Activated B cell treated with CpG ODN at 0.5 μM for 24 hours (primary cell): Measurements from ENCODE around the gene CIAO2A. TPM values are rescaled to one million over a fixed set of nuclear protein-coding genes. Genes with fewer than 3 reads are reported as not detected.

Experiments used
- ATAC-seq: fragments of 200-7000 bp; cut with Tn5 transposase; one replicate; pipeline ENCODE4 v1.10.0; 2021; ENCODE audit warnings: low read depth, mild to moderate bottlenecking, moderate library complexity
- CTCF ChIA-PET: fragments of 350-600 bp; sonication (Branson Sonifier 250); formaldehyde crosslinking; loops from one replicate; lab custom pipeline; 2021; ENCODE audit warnings: antibody characterized with exemption; lab: Charles Lee
- POLR2A ChIA-PET: fragments of 350-600 bp; sonication (Branson Sonifier 250); formaldehyde crosslinking; loops from one replicate; lab custom pipeline; 2021; ENCODE audit warnings: antibody characterized with exemption; lab: Charles Lee
- DNase-seq: peaks from one replicate; pipeline ENCODE4 v3.0.0; 2022
- H3K27ac Mint-ChIP-seq: one replicate; pipeline ENCODE4 v1.8.0; 2020; ENCODE audit warnings: mixed read lengths
- H3K27me3 Mint-ChIP-seq: one replicate; pipeline ENCODE4 v1.8.0; 2021; ENCODE audit warnings: mixed read lengths
- H3K36me3 Mint-ChIP-seq: one replicate; pipeline ENCODE4 v1.8.0; 2021; ENCODE audit warnings: low read depth, mixed read lengths
- H3K4me1 Mint-ChIP-seq: one replicate; pipeline ENCODE4 v1.8.0; 2021; ENCODE audit warnings: mixed read lengths
- H3K4me3 Mint-ChIP-seq: one replicate; pipeline ENCODE4 v1.8.0; 2020; ENCODE audit warnings: mild to moderate bottlenecking, mixed read lengths
- H3K9me3 Mint-ChIP-seq: one replicate; pipeline ENCODE4 v1.8.0; 2020; ENCODE audit warnings: mixed read lengths
- intact Hi-C: fragments of 100-400 bp; cut with micrococcal nuclease; formaldehyde crosslinking; loops from one replicate; pipeline ENCODE4 v1.15.1; 2024
- total RNA-seq: library from RNA; stranded (reverse); gene quantifications from 2 replicates; pipeline ENCODE4 v1.2.3, GENCODE V29; 2022
- TF ChIP-seq, protein P1 (sequence below): fragments of 200-600 bp; IDR thresholded peaks from one replicate; pipeline ENCODE4 v1.8.0; 2022; ENCODE audit warnings: antibody characterized with exemption, mild to moderate bottlenecking

CIAO2A gene
- total RNA-seq, 1 donor from 2014 or later: 58.4 TPM

DNA sequence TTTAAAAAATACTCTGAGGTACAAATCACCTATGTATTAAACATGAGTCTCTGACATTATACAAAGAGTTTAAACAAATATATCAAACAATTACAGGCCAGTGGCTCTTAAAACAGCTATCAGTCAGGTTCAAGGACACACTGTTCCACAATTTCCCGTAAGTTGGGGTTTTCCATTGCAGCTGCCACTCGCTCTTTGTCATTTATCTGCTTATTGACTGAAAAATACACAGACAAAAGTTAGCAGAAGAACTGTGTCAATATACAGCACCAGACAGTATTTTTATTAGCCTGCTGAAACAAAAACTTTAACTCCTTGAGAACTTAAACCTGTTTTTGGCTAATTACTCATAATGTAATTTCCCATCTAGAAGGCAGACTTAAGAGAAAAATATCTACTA lies 20.8 kb downstream of the CIAO2A start:
- H3K27me3 Mint-ChIP-seq: no peaks in the 10 kb centered on the region
- intact Hi-C loops: no loop called here
- ChIA-PET CTCF (no interaction called here), POLR2A (no interaction called here)
- H3K36me3 Mint-ChIP-seq: peaks cover 48% of the 10 kb centered on the region
- H3K9me3 Mint-ChIP-seq: no peaks in the 10 kb centered on the region
- peaks cover 35% of the 10 kb centered on the region for H3K4me1 Mint-ChIP-seq
- peak overlapping the region; percentile 25 for H3K27ac Mint-ChIP-seq
- no peak for DNase-seq
- no peak for ATAC-seq
- TF ChIP-seq, protein P1, sequence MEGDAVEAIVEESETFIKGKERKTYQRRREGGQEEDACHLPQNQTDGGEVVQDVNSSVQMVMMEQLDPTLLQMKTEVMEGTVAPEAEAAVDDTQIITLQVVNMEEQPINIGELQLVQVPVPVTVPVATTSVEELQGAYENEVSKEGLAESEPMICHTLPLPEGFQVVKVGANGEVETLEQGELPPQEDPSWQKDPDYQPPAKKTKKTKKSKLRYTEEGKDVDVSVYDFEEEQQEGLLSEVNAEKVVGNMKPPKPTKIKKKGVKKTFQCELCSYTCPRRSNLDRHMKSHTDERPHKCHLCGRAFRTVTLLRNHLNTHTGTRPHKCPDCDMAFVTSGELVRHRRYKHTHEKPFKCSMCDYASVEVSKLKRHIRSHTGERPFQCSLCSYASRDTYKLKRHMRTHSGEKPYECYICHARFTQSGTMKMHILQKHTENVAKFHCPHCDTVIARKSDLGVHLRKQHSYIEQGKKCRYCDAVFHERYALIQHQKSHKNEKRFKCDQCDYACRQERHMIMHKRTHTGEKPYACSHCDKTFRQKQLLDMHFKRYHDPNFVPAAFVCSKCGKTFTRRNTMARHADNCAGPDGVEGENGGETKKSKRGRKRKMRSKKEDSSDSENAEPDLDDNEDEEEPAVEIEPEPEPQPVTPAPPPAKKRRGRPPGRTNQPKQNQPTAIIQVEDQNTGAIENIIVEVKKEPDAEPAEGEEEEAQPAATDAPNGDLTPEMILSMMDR: no peak
- no peak overlapping the region for H3K4me3 Mint-ChIP-seq

DNA sequence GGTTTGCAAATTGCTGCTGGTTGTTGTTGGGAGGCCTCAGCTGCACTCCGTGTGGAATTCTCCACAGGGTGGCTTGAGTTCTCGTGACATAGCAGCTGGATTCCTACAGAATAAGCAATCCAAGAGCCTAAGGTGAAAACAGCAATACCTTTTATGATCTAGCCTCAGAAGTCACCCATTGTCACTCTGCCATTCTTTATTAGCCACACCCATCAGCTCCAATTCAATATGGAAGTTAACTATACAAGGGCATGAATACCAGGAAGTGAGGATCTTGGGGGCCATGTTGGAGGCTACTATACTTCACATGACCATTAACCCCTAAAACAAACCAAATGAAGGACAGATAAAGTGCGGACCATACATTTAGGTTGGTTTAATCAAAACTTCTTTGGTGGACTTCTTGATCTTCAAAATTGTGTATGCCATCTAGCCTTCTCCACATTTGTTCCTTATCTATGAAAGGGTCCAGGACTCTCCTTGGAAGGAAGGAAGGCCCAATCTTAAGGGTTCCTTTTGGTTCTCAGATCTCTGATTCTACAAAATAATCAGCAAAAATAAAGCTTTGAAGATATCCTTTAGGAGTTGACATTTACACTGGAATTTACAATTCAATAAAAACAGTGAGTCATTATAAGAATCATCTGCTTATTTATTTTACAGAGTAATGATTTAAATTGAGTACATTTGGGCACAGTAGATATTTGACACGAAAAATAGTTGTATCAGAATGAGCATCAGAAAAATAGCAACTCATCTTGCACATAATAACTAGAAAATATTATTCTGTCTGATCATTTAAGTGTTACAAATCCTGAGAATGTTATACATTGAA lies 21.5 kb downstream of the CIAO2A start:
- Mint-ChIP-seq H3K9me3 (no peaks in the 10 kb centered on the region), H3K27me3 (no peaks in the 10 kb centered on the region), H3K4me3 (no peak overlapping the region), H3K27ac (peak overlapping the region; percentile 25), H3K4me1 (peaks cover 37% of the 10 kb centered on the region), H3K36me3 (peaks cover 42% of the 10 kb centered on the region)
- ATAC-seq (no peak), DNase-seq (no peak)
- CTCF ChIA-PET: interaction anchor here (1.1 to 7.2 kb wide), 4 partner anchors 17 to 318 kb away, joined by 3 to 196 read pairs (median 4); no protein-coding TSS in a partner anchor
- intact Hi-C loops: no loop called here
- POLR2A ChIA-PET: interaction anchor here (0.6 to 0.8 kb wide), 2 partner anchors 81 to 909 kb away, joined by 3 to 9 read pairs; no protein-coding TSS in a partner anchor
- TF ChIP-seq, protein P1: no peak

DNA sequence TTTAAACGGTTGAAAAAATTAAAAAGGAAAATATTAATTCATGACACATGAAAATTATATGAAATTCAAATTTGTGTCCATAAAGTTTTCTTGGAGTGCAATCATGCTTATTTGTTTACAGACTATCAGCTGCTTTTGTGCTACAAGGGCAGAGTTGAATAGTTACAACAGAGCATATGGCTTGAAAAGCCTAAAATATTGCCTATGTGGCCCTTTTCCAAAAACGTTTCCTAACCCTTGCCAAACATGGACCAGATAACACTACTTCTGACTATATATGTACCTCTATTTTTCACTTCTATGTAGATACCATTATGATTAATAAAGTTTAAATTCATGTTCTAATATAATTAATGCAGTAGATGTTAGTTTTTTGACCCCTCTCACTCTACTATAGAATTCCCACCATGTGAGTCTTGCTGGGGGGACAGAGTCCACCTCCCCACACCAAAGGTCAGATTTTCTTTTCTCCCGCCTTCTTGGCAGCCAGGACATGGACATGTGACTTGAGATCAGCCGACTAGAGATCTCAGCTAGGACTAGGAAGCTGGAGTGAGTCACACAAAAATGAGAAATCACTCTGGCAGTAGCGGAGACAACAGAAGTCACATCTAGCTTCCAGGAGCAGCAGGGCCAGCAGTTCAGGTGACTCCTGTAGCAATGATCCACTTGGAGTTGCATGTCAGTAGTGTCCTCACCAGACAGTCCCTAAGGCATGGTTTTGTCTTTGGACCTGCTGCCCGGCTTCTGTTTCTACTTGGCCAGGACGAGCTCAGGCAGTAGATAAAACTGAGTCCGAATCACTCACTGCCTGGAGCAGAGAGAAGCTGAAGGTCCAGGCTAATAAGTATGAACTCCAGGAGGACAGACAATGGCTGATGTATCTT lies 22.4 kb downstream of the CIAO2A start:
- peaks cover 40% of the 10 kb centered on the region for H3K36me3 Mint-ChIP-seq
- intact Hi-C loops: no loop called here
- ATAC-seq: no peak
- POLR2A ChIA-PET: interaction anchor here (0.6 to 0.8 kb wide), 4 partner anchors 18 to 910 kb away, joined by 3 to 9 read pairs (median 4); no protein-coding TSS in a partner anchor
- CTCF ChIA-PET: interaction anchor here (1.1 to 7.2 kb wide), 6 partner anchors 18 to 456 kb away, joined by 3 to 196 read pairs (median 4); no protein-coding TSS in a partner anchor
- H3K27ac Mint-ChIP-seq: peak overlapping the region; percentile 15
- no peak for DNase-seq
- TF ChIP-seq, protein P1: no peak
- no peak overlapping the region for H3K4me3 Mint-ChIP-seq
- H3K9me3 Mint-ChIP-seq: no peaks in the 10 kb centered on the region
- peaks cover 36% of the 10 kb centered on the region for H3K4me1 Mint-ChIP-seq
- no peaks in the 10 kb centered on the region for H3K27me3 Mint-ChIP-seq

DNA sequence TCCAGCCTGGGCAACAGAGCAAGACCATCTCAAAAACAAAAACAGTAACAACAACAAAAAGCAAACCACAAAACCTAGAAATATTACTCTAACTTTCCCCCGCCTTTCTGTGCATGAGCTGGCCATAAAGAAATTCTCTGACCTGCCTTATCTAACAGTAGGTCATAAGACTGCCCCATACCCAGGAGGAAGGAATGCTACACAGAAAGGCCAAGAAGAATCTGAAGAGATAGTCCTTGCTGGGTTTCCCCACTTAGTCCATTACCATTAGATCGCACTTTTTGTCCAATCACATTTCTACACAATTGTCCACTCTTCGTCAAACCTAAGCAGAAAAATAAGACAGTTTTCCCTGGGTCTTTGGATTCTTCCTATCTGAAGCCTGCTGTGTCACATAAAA lies 23.5 kb downstream of the CIAO2A start:
- peaks cover 33% of the 10 kb centered on the region for H3K4me1 Mint-ChIP-seq
- ChIA-PET POLR2A (interaction anchor here (0.8 kb wide), 1 partner anchor 85 kb away, joined by 3 read pairs; no protein-coding TSS in a partner anchor), CTCF (interaction anchor here (1.0 to 7.2 kb wide), 7 partner anchors 20 to 455 kb away, joined by 3 to 196 read pairs (median 13); partner anchors contain the start of gene DAPK2)

More for the DNA sequence above, 23.5 kb downstream of the CIAO2A start:
- intact Hi-C loops: no loop called here
- Mint-ChIP-seq H3K27me3 (no peaks in the 10 kb centered on the region), H3K27ac (peak overlapping the region; percentile 73), H3K4me3 (no peak overlapping the region), H3K36me3 (peaks cover 34% of the 10 kb centered on the region), H3K9me3 (no peaks in the 10 kb centered on the region)
- ATAC-seq (no peak), DNase-seq (no peak)
- TF ChIP-seq, protein P1: no peak
